ENCODE measurements around the gene KIF2C. TPM values are rescaled to one million over a fixed set of nuclear protein-coding genes. Genes with fewer than 3 reads are reported as not detected.

Gene KIF2C
- total and polyA plus RNA-seq, 10 donors, result 1.4 to 7.6 (median 4.5) TPM

GRCh38 chr1:44701141-44701573, 38.5 kb upstream of the KIF2C start:
- Histone ChIP-seq H3K36me3 (no peaks in the 10 kb centered on the region), H3K27ac (no peak overlapping the region), H3K4me3 (no peak overlapping the region), H3K4me1 (peaks cover 0 to 29% (median 25%) of the 10 kb centered on the region in 6 donors), H3K9me3 (no peaks in the 10 kb centered on the region), H3K27me3 (replicated peaks in 1 of 7) (no peaks in the 10 kb centered on the region)
- no peak for DNase-seq
- intact Hi-C loops (cut with DNase I; ENCODE audit: low total_unique reads), result no loop called here
- no peak for TF ChIP-seq POLR2A (IDR thresholded peaks at IDR 0.05)
- no peak for TF ChIP-seq CTCF (IDR thresholded peaks at IDR 0.05 in 8 of 11, conservative IDR thresholded peaks at IDR 0.05 in 3 of 11)
- no peak for TF ChIP-seq POLR2AphosphoS5 (IDR thresholded peaks at IDR 0.05)
- whole genome bisulfite sequencing, 5 donors, result 78 to 92% (median 86%) methylated on average over 7 of the region's 7 CpGs

GRCh38 chr1:44705470-44705869, 34.2 kb upstream of the KIF2C start:
- intact Hi-C loops (cut with DNase I; ENCODE audit: low total_unique reads), result no loop called here
- DNase-seq, result no peak
- Histone ChIP-seq H3K27ac (no peak overlapping the region), H3K36me3 (no peaks in the 10 kb centered on the region), H3K4me3 (no peak overlapping the region), H3K4me1 (peaks cover 0 to 17% (median 9%) of the 10 kb centered on the region in 6 donors), H3K9me3 (no peaks in the 10 kb centered on the region), H3K27me3 (replicated peaks in 1 of 7) (no peaks in the 10 kb centered on the region)
- WGBS, 5 donors, result 66 to 72% (median 68%) methylated on average over 6 of the region's 6 CpGs
- no peak for TF ChIP-seq POLR2A (IDR thresholded peaks at IDR 0.05)
- TF ChIP-seq POLR2AphosphoS5 (IDR thresholded peaks at IDR 0.05), result no peak
- no peak for TF ChIP-seq CTCF (IDR thresholded peaks at IDR 0.05 in 8 of 11, conservative IDR thresholded peaks at IDR 0.05 in 3 of 11)

DNA sequence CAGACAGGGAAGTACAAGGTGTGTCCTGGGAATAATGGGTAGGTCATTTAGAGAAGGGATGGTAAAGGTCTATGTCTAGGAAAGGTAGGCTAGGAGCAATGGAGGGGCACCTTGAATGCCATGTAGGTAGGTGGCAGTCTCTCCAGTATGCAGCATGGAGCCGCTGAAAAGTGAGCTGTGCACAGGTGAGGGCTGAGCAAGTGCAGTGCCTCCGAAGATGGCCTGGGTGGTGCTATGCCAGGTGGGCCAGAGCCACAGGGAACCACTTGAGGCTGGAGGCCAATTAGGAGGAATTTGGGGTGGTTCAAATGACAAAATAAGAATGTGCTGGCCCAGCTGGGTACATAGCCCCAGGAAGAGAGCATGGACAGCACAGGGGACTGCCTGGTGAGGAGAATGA, 33.7 kb upstream of the KIF2C start:
- Histone ChIP-seq H3K4me1 (peaks cover 0 to 17% (median 9%) of the 10 kb centered on the region in 6 donors), H3K27me3 (replicated peaks in 1 of 7) (no peaks in the 10 kb centered on the region), H3K36me3 (no peaks in the 10 kb centered on the region), H3K9me3 (no peaks in the 10 kb centered on the region), H3K27ac (no peak overlapping the region), H3K4me3 (no peak overlapping the region)
- intact Hi-C loops (cut with DNase I; ENCODE audit: low total_unique reads), result no loop called here
- peak; percentile 34 for DNase-seq
- no peak for TF ChIP-seq CTCF (IDR thresholded peaks at IDR 0.05 in 8 of 11, conservative IDR thresholded peaks at IDR 0.05 in 3 of 11)
- TF ChIP-seq POLR2AphosphoS5 (IDR thresholded peaks at IDR 0.05), result no peak
- no peak for TF ChIP-seq POLR2A (IDR thresholded peaks at IDR 0.05)
- 86 to 95% (median 92%) methylated on average over 2 of the region's 2 CpGs for WGBS, 5 donors

- Histone ChIP-seq H3K27ac (no peak overlapping the region), H3K36me3 (no peaks in the 10 kb centered on the region), H3K9me3 (no peaks in the 10 kb centered on the region), H3K27me3 (replicated peaks in 1 of 7) (peaks cover 0 to 4% (median 0%) of the 10 kb centered on the region in 7 donors), H3K4me3 (no peak overlapping the region), H3K4me1 (peaks cover 0 to 24% (median 12%) of the 10 kb centered on the region in 6 donors)
- intact Hi-C loops (cut with DNase I; ENCODE audit: low total_unique reads), result no loop called here
- WGBS, 5 donors, result 88 to 94% (median 92%) methylated on average over 6 of the region's 6 CpGs
- DNase-seq, result peak; percentile 28
- TF ChIP-seq POLR2A (IDR thresholded peaks at IDR 0.05) (no peak), POLR2AphosphoS5 (IDR thresholded peaks at IDR 0.05) (no peak), CTCF (IDR thresholded peaks at IDR 0.05 in 8 of 11, conservative IDR thresholded peaks at IDR 0.05 in 3 of 11) (no peak)
Observed at GRCh38 chr1:44707112-44707881, 32.3 kb upstream of the KIF2C start.

Measured in spleen (tissue), 11 donors.